ENCODE results near the gene STIP1. TPM values are rescaled to one million over a fixed set of nuclear protein-coding genes. Genes with fewer than 3 reads are reported as not detected.

Gene STIP1
- total RNA-seq, 1 donor from 2014 or later, result 125 TPM

GRCh38 chr11:64218628-64219353 lies 32.8 kb downstream of the STIP1 start:
- H3K36me3 ChIP-seq, result peaks cover 64% of the 10 kb centered on the region
- no peak overlapping the region for H3K4me3 ChIP-seq
- no peaks in the 10 kb centered on the region for H3K4me1 ChIP-seq
- DNase-seq, result no peak
- H3K9me3 ChIP-seq, result no peaks in the 10 kb centered on the region
- intact Hi-C loops (cut with DNase I), result no loop called here
- H3K27ac ChIP-seq, result no peak overlapping the region
- H3K27me3 ChIP-seq (ENCODE audit: low read depth), result no peaks in the 10 kb centered on the region
- no peak for TF ChIP-seq CTCF (IDR thresholded peaks at IDR 0.05)
- ATAC-seq, result no peak

- intact Hi-C loops (cut with DNase I), result no loop called here
- DNase-seq (no peak), ATAC-seq (peak in 1 of 2 donors; percentile 5)
- no peaks in the 10 kb centered on the region for H3K27me3 ChIP-seq (ENCODE audit: low read depth)
- no peak for TF ChIP-seq CTCF (IDR thresholded peaks at IDR 0.05)
- peaks cover 61% of the 10 kb centered on the region for H3K36me3 ChIP-seq
- no peak overlapping the region for H3K27ac ChIP-seq
- H3K4me3 ChIP-seq, result no peak overlapping the region
- H3K9me3 ChIP-seq, result no peaks in the 10 kb centered on the region
- H3K4me1 ChIP-seq, result no peaks in the 10 kb centered on the region
Observed at GRCh38 chr11:64219354-64219684, 33.3 kb downstream of the STIP1 start.

GRCh38 chr11:64219755-64220154 lies 33.8 kb downstream of the STIP1 start:
- no peak overlapping the region for H3K27ac ChIP-seq
- peaks cover 2% of the 10 kb centered on the region for H3K4me1 ChIP-seq
- peaks cover 57% of the 10 kb centered on the region for H3K36me3 ChIP-seq
- TF ChIP-seq CTCF (IDR thresholded peaks at IDR 0.05), result no peak
- no peaks in the 10 kb centered on the region for H3K9me3 ChIP-seq
- intact Hi-C loops (cut with DNase I), result no loop called here
- DNase-seq (no peak), ATAC-seq (no peak)
- H3K4me3 ChIP-seq, result no peak overlapping the region
- no peaks in the 10 kb centered on the region for H3K27me3 ChIP-seq (ENCODE audit: low read depth)

GRCh38 chr11:64220271-64220670 lies 34.3 kb downstream of the STIP1 start:
- H3K36me3 ChIP-seq, result peaks cover 55% of the 10 kb centered on the region
- no peaks in the 10 kb centered on the region for H3K27me3 ChIP-seq (ENCODE audit: low read depth)
- peaks cover 7% of the 10 kb centered on the region for H3K4me1 ChIP-seq
- intact Hi-C loops (cut with DNase I), result no loop called here
- no peaks in the 10 kb centered on the region for H3K9me3 ChIP-seq
- no peak overlapping the region for H3K27ac ChIP-seq
- no peak for DNase-seq
- no peak for TF ChIP-seq CTCF (IDR thresholded peaks at IDR 0.05)
- H3K4me3 ChIP-seq, result no peak overlapping the region
- ATAC-seq, result no peak

- Histone ChIP-seq H3K36me3 (peaks cover 55% of the 10 kb centered on the region), H3K27ac (no peak overlapping the region), H3K4me1 (peaks cover 11% of the 10 kb centered on the region), H3K4me3 (no peak overlapping the region), H3K9me3 (no peaks in the 10 kb centered on the region), H3K27me3 (ENCODE audit: low read depth) (no peaks in the 10 kb centered on the region)
- ATAC-seq (no peak), DNase-seq (no peak)
- intact Hi-C loops (cut with DNase I), result no loop called here
- TF ChIP-seq CTCF (IDR thresholded peaks at IDR 0.05), result no peak
Observed at GRCh38 chr11:64220798-64221197, 34.8 kb downstream of the STIP1 start.
